PC-9 (cell line): Measurements from ENCODE around the gene ETV6.

Experiments
- CTCF ChIP-seq: fragments of 200-600 bp; sonication (generic); conservative IDR thresholded peaks from 2 replicates; pipeline ENCODE4 v1.6.1; 2017; ENCODE audit warnings: mixed run types, antibody characterized with exemption, mild to moderate bottlenecking, moderate library complexity
- EZH2 ChIP-seq: fragments of 200-600 bp; sonication (generic); IDR thresholded peaks from 2 replicates; pipeline ENCODE4 v1.8.0; 2017; ENCODE audit warnings: antibody characterized with exemption, low read depth

DNA sequence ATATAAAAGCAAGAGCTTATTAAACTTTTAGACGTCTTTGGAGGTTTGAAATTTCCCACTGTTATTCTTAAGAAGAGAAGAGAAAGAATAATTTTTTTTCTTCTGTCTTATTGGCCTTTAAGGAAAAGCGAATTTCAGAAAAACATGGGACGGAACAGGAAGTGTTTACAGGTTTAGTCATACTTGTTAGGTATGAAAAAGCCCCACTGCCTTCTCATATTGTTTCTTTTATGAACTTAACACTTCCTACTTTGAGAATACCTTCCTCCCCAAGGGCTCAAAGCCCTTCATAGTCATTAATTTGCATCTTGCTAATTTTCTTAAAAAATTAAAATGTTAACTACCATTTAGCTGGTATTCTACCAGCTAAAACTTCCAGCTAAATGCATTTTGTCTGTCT is 82.0 kb downstream of the ETV6 start:
- TF ChIP-seq CTCF, result no peak
- TF ChIP-seq EZH2, result no peak
